Activated CD8-positive, alpha-beta memory T cell treated with anti-CD3 and anti-CD28 coated beads for 1 hour (primary cell): ENCODE measurements around the gene TMEM38A.
"Not testable (repeated sequence)": the region's sequence is repeated elsewhere in the genome, so short reads cannot be mapped to it uniquely, and the experiment has no call there.

ENCODE experiments used
- DNase-seq, 2 donors: peaks; one replicate each; pipeline ENCODE4 v3.0.0-alpha.2; 2020; ENCODE audit warnings: low read depth in 1 of 2; ENCODE audit errors: extremely low read depth in 1 of 2

The TMEM38A gene

GRCh38 chr19:16673231-16673630 lies 12.3 kb downstream of the TMEM38A start:
- DNase-seq: no peak

GRCh38 chr19:16673839-16674238 lies 12.9 kb downstream of the TMEM38A start:
- DNase-seq: not testable (repeated sequence)

- no peak for DNase-seq
These were observed 15.3 kb downstream of the TMEM38A start for GRCh38 chr19:16676101-16676798.

- no peak for DNase-seq
These were observed 16.1 kb downstream of the TMEM38A start for GRCh38 chr19:16677055-16677454.

GRCh38 chr19:16678498-16678897 lies 17.6 kb downstream of the TMEM38A start:
- DNase-seq: no peak

GRCh38 chr19:16679811-16680210 lies 18.9 kb downstream of the TMEM38A start:
- no peak for DNase-seq

GRCh38 chr19:16682539-16682938 lies 21.6 kb downstream of the TMEM38A start:
- DNase-seq: no peak

GRCh38 chr19:16684216-16684615 lies 23.3 kb downstream of the TMEM38A start:
- no peak for DNase-seq

GRCh38 chr19:16688084-16688483 lies 27.1 kb downstream of the TMEM38A start:
- DNase-seq: no peak

- DNase-seq: no peak
These were observed 38.0 kb downstream of the TMEM38A start for GRCh38 chr19:16698914-16699313.

GRCh38 chr19:16702123-16702522 lies 41.2 kb downstream of the TMEM38A start:
- no peak for DNase-seq

- no peak for DNase-seq
These were observed 42.7 kb downstream of the TMEM38A start for GRCh38 chr19:16703677-16704076.

GRCh38 chr19:16710870-16711269 lies 49.9 kb downstream of the TMEM38A start:
- not testable (repeated sequence) for DNase-seq

- DNase-seq: not testable (repeated sequence)
These were observed 51.4 kb downstream of the TMEM38A start for GRCh38 chr19:16712295-16712694.

GRCh38 chr19:16714702-16715287 lies 53.9 kb downstream of the TMEM38A start:
- peak in 1 of 2 donors; percentile 15 for DNase-seq

GRCh38 chr19:16715611-16716010 lies 54.7 kb downstream of the TMEM38A start:
- no peak for DNase-seq

GRCh38 chr19:16721051-16721450 lies 60.1 kb downstream of the TMEM38A start:
- DNase-seq: no peak

- no peak for DNase-seq
These were observed 61.7 kb downstream of the TMEM38A start for GRCh38 chr19:16722591-16722990.

GRCh38 chr19:16726916-16727315 lies 66.0 kb downstream of the TMEM38A start:
- DNase-seq: no peak

- not testable (repeated sequence) for DNase-seq
These were observed 74.8 kb downstream of the TMEM38A start for GRCh38 chr19:16735650-16736266.

GRCh38 chr19:16736709-16737108 lies 75.8 kb downstream of the TMEM38A start:
- no peak for DNase-seq

GRCh38 chr19:16737911-16738310 lies 77.0 kb downstream of the TMEM38A start:
- no peak for DNase-seq
